Islet precursor cell (in vitro differentiated cells): Measurements from ENCODE around the gene IVNS1ABP.
A peak's percentile ranks its signal among the peaks of the same experiment; 100 is the strongest.
"Not testable (repeated sequence)": the region's sequence is repeated elsewhere in the genome, so short reads cannot be mapped to it uniquely, and the experiment has no call there.

Experiments
- DNase-seq: peaks from one replicate; pipeline ENCODE4 v3.0.0-alpha.2; 2018

IVNS1ABP gene

GRCh38 chr1:185325413-185325812 is 8.4 kb upstream of the IVNS1ABP start:
- DNase-seq, result peak; percentile 67

GRCh38 chr1:185324118-185324517 is 7.1 kb upstream of the IVNS1ABP start:
- no peak for DNase-seq

- DNase-seq, result no peak
These were observed 5.6 kb upstream of the IVNS1ABP start for GRCh38 chr1:185322636-185323035.

GRCh38 chr1:185321653-185322221 is 4.7 kb upstream of the IVNS1ABP start:
- not testable (repeated sequence) for DNase-seq

- not testable (repeated sequence) for DNase-seq
These were observed 4.1 kb upstream of the IVNS1ABP start for GRCh38 chr1:185321104-185321503.

GRCh38 chr1:185319139-185319475 is 2.1 kb upstream of the IVNS1ABP start:
- no peak for DNase-seq

GRCh38 chr1:185318431-185319138 is 1.5 kb upstream of the IVNS1ABP start:
- DNase-seq, result no peak

- DNase-seq, result no peak
These were observed 855 bp upstream of the IVNS1ABP start for GRCh38 chr1:185317886-185318310.

GRCh38 chr1:185316163-185317033 is 645 bp downstream of the IVNS1ABP start:
- DNase-seq, result peak; percentile 95

- DNase-seq, result no peak
These were observed 1.5 kb downstream of the IVNS1ABP start for GRCh38 chr1:185315445-185316071.

GRCh38 chr1:185314411-185314810 is 2.6 kb downstream of the IVNS1ABP start:
- DNase-seq, result no peak

GRCh38 chr1:185312361-185313138 is 4.5 kb downstream of the IVNS1ABP start:
- DNase-seq, result no peak

GRCh38 chr1:185311589-185312225 is 5.3 kb downstream of the IVNS1ABP start:
- no peak for DNase-seq

GRCh38 chr1:185309566-185309965 is 7.5 kb downstream of the IVNS1ABP start:
- DNase-seq, result no peak

GRCh38 chr1:185308126-185308525 is 8.9 kb downstream of the IVNS1ABP start:
- no peak for DNase-seq

GRCh38 chr1:185305419-185305818 is 11.6 kb downstream of the IVNS1ABP start:
- DNase-seq, result no peak

- no peak for DNase-seq
These were observed 16.9 kb downstream of the IVNS1ABP start for GRCh38 chr1:185300152-185300551.

GRCh38 chr1:185297982-185298381 is 19.1 kb downstream of the IVNS1ABP start:
- no peak for DNase-seq

- no peak for DNase-seq
These were observed 22.0 kb downstream of the IVNS1ABP start for GRCh38 chr1:185295091-185295490.

- no peak for DNase-seq
These were observed 23.0 kb downstream of the IVNS1ABP start for GRCh38 chr1:185293967-185294542.

GRCh38 chr1:185292237-185292636 is 24.8 kb downstream of the IVNS1ABP start:
- peak; percentile 66 for DNase-seq

- DNase-seq, result no peak
These were observed 25.4 kb downstream of the IVNS1ABP start for GRCh38 chr1:185291652-185292051.
